H1 (cell line): ENCODE measurements around the gene BRD8.
A peak's percentile ranks its signal among the peaks of the same experiment; 100 is the strongest.

Experiments used
- CBX8 ChIP-seq: fragments of 300-800, 300-1000 bp; sonication (generic); IDR thresholded peaks from 2 replicates; pipeline ENCODE4 v1.7.1; 2016; ENCODE audit warnings: low read depth, low read length, borderline replicate concordance
- CHD7 ChIP-seq: fragments of 300-600 bp; sonication (generic); IDR thresholded peaks from 2 replicates; pipeline ENCODE4 v1.7.1; 2012; ENCODE audit warnings: low read length, moderate library complexity, mild to moderate bottlenecking, inconsistent platforms; ENCODE audit not compliant: insufficient replicate concordance
- CTCF ChIP-seq, 3 experiments: IDR thresholded peaks; 1 replicate in 2 of 3; 2 replicates in 1 of 3; pipeline versions ENCODE4 v1.5.1 to v1.6.1; 2011; ENCODE audit warnings: low read length in 3 of 3, mild to moderate bottlenecking in 3 of 3, inconsistent platforms in 2 of 3, low read depth in 1 of 3, moderate library complexity in 1 of 3; ENCODE audit not compliant: insufficient read depth in 1 of 3; ENCODE audit errors: control extremely low read depth in 1 of 3
- EGR1 ChIP-seq: IDR thresholded peaks from 2 replicates; pipeline ENCODE4 v1.6.1; 2011; ENCODE audit warnings: low read depth, low read length, borderline replicate concordance
- EZH2 ChIP-seq: fragments of 200-600 bp; sonication (generic); IDR thresholded peaks from 2 replicates; pipeline ENCODE4 v1.7.1; 2012; ENCODE audit warnings: low read depth, mild to moderate bottlenecking, moderate library complexity, low read length, inconsistent platforms; ENCODE audit not compliant: severe bottlenecking
- GTF2F1 ChIP-seq: IDR thresholded peaks from 2 replicates; pipeline ENCODE4 v1.6.1; 2012; ENCODE audit warnings: low read depth, low read length, improper control_type of control experiment, borderline replicate concordance
- MAX ChIP-seq: IDR thresholded peaks from 2 replicates; pipeline ENCODE4 v1.6.1; 2012; ENCODE audit warnings: inconsistent platforms
- PHF8 ChIP-seq: fragments of 200-600 bp; sonication (generic); conservative IDR thresholded peaks from 2 replicates; pipeline ENCODE4 v1.7.1; 2012; ENCODE audit warnings: low read depth, mild to moderate bottlenecking, inconsistent platforms, low read length, moderate library complexity
- POLR2A ChIP-seq, 2 experiments: IDR thresholded peaks; 1 replicate in 1 of 2; 2 replicates in 1 of 2; pipeline ENCODE4 v1.6.1; 2011; ENCODE audit warnings: low read depth in 2 of 2, low read length in 2 of 2, mild to moderate bottlenecking in 2 of 2; ENCODE audit errors: control extremely low read depth in 1 of 2
- POLR2AphosphoS5 ChIP-seq: IDR thresholded peaks from 2 replicates; pipeline ENCODE4 v1.6.1; 2011; ENCODE audit warnings: low read depth, low read length
- SIN3A ChIP-seq, 2 experiments: IDR thresholded peaks in 1 of 2; conservative IDR thresholded peaks in 1 of 2; 2 replicates each; pipeline ENCODE4 v1.6.1; 2011 to 2012; ENCODE audit warnings: low read length in 2 of 2, improper control_type of control experiment in 1 of 2, low read depth in 1 of 2, mild to moderate bottlenecking in 1 of 2
- SUZ12 ChIP-seq: fragments of 200-600 bp; sonication (generic); IDR thresholded peaks from 2 replicates; pipeline ENCODE4 v1.6.1; 2012; ENCODE audit warnings: mild to moderate bottlenecking, inconsistent platforms, low read length, moderate library complexity, mixed read lengths
- TAF1 ChIP-seq: IDR thresholded peaks from 2 replicates; pipeline ENCODE4 v1.6.1; 2011; ENCODE audit warnings: mild to moderate bottlenecking, low read depth, low read length
- USF2 ChIP-seq: IDR thresholded peaks from 2 replicates; pipeline ENCODE4 v1.6.1; 2011; ENCODE audit warnings: low read length, improper control_type of control experiment

- no peak for TF ChIP-seq TAF1
- no peak for TF ChIP-seq MAX
- TF ChIP-seq SIN3A (conservative IDR thresholded peaks at IDR 0.05 in 1 of 2, IDR thresholded peaks at IDR 0.05 in 1 of 2; ENCODE audit: low read depth in 1 of 2, low read length in 2 of 2): 0 out of 4 replicates have a peak, but pooled peaks of 1 of the 2 experiments have one; percentile 38
- TF ChIP-seq POLR2A (IDR thresholded peaks at IDR 0.05; ENCODE audit: control extremely low read depth in 1 of 2, low read depth in 2 of 2, low read length in 2 of 2): no peak
- TF ChIP-seq CTCF (IDR thresholded peaks at IDR 0.05; ENCODE audit: control extremely low read depth in 1 of 3, insufficient read depth in 1 of 3, low read depth in 1 of 3, low read length in 3 of 3): no peak
- no peak for TF ChIP-seq GTF2F1
- TF ChIP-seq EZH2: no peak
- TF ChIP-seq PHF8: no peak
- no peak for TF ChIP-seq EGR1
- no peak for TF ChIP-seq CBX8
- TF ChIP-seq USF2: no peak
- no peak for TF ChIP-seq POLR2AphosphoS5
- TF ChIP-seq CHD7: no peak
- no peak for TF ChIP-seq SUZ12
Measured at GRCh38 chr5:138212828-138213160, 34.4 kb upstream of the BRD8 start.
